Activated CD8-positive, alpha-beta memory T cell treated with anti-CD3 and anti-CD28 coated beads, Interleukin-2, amount 50 U/mL, for 1 hour (primary cell): ENCODE data around the gene CACNB2.
"Not testable (repeated sequence)": the region's sequence is repeated elsewhere in the genome, so short reads cannot be mapped to it uniquely, and the experiment has no call there.

Experiments
- DNase-seq: peaks from one replicate; pipeline ENCODE4 v3.0.0-alpha.2; 2020; ENCODE audit errors: extremely low read depth

Gene CACNB2

GRCh38 chr10:18400906-18401245, 260.7 kb downstream of the CACNB2 start:
- DNase-seq, result no peak

- DNase-seq, result no peak
Observed at GRCh38 chr10:18401416-18402195, 261.4 kb downstream of the CACNB2 start.

- no peak for DNase-seq
Observed at GRCh38 chr10:18402853-18403252, 262.6 kb downstream of the CACNB2 start.

- no peak for DNase-seq
Observed at GRCh38 chr10:18404530-18404929, 264.3 kb downstream of the CACNB2 start.

- no peak for DNase-seq
Observed at GRCh38 chr10:18406136-18406535, 265.9 kb downstream of the CACNB2 start.

- no peak for DNase-seq
Observed at GRCh38 chr10:18409599-18410397, 269.6 kb downstream of the CACNB2 start.

GRCh38 chr10:18414061-18414460, 273.8 kb downstream of the CACNB2 start:
- no peak for DNase-seq

GRCh38 chr10:18417950-18418527, 277.8 kb downstream of the CACNB2 start:
- DNase-seq, result no peak

- no peak for DNase-seq
Observed at GRCh38 chr10:18418541-18419215, 278.5 kb downstream of the CACNB2 start.

- DNase-seq, result no peak
Observed at GRCh38 chr10:18419945-18420344, 279.7 kb downstream of the CACNB2 start.

- no peak for DNase-seq
Observed at GRCh38 chr10:18421726-18422293, 281.6 kb downstream of the CACNB2 start.

GRCh38 chr10:18423058-18423637, 282.9 kb downstream of the CACNB2 start:
- no peak for DNase-seq

GRCh38 chr10:18424200-18424599, 284.0 kb downstream of the CACNB2 start:
- no peak for DNase-seq

- no peak for DNase-seq
Observed at GRCh38 chr10:18429335-18429734, 289.1 kb downstream of the CACNB2 start.

GRCh38 chr10:18436902-18437301, 296.7 kb downstream of the CACNB2 start:
- DNase-seq, result no peak

GRCh38 chr10:18437486-18437885, 297.3 kb downstream of the CACNB2 start:
- no peak for DNase-seq

GRCh38 chr10:18438361-18439126, 298.3 kb downstream of the CACNB2 start:
- no peak for DNase-seq

GRCh38 chr10:18439601-18440000, 299.4 kb downstream of the CACNB2 start:
- DNase-seq, result no peak

GRCh38 chr10:18445635-18446034, 305.4 kb downstream of the CACNB2 start:
- not testable (repeated sequence) for DNase-seq

GRCh38 chr10:18446205-18446604, 306.0 kb downstream of the CACNB2 start:
- no peak for DNase-seq

GRCh38 chr10:18449611-18450026, 309.4 kb downstream of the CACNB2 start:
- no peak for DNase-seq
